Fibroblast of the aortic adventitia (primary cell): ENCODE measurements around the gene BCL7C. TPM values are rescaled to one million over a fixed set of nuclear protein-coding genes. Genes with fewer than 3 reads are reported as not detected.

Experiments
- DNase-seq: peaks from one replicate; pipeline ENCODE4 v3.0.0-alpha.2; 2010; ENCODE audit warnings: low read depth
- H3K4me3 ChIP-seq: 2 replicates; pipeline ENCODE4 v1.5.1; 2011; ENCODE audit warnings: low read depth, mild to moderate bottlenecking, control low read depth, low read length, moderate library complexity
- CTCF ChIP-seq: IDR thresholded peaks from 2 replicates; pipeline ENCODE4 v1.5.1; 2011; ENCODE audit warnings: mild to moderate bottlenecking, low read length, control low read depth, inconsistent platforms; ENCODE audit not compliant: insufficient read depth
- total RNA-seq: library from RNA; depleted of rRNA; stranded (reverse); fragments of >200 nt; gene quantifications from 2 replicates; pipeline ENCODE4 v1.2.3, GENCODE V29; 2012; ENCODE audit warnings: low replicate concordance

BCL7C gene
- total RNA-seq, 1 donor = 45.5 TPM

DNA sequence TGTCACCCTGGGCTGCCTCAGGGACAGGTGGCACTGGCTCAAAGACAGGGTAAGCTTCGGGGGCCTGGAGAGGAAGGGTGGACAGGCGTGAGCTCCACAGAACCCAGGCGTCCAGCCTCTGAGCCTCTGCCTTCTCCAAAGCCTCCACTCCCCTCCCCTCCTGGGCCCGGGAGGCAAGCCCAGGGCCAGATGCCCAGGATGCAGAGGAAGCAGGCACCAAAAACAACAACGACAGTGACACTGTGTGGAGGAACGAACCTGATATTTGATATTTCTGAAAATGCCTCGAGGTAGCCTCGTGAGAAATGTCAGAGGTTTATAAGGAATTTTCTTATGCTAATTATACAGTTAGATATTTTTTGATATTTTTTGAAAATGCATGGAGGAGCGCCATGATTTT, 6.0 kb downstream of the BCL7C start:
- DNase-seq = no peak
- TF ChIP-seq CTCF = no peak

GRCh38 chr16:30886145-30886544, 7.7 kb downstream of the BCL7C start:
- no peak overlapping the region for H3K4me3 ChIP-seq
- TF ChIP-seq CTCF = no peak
- DNase-seq = no peak

More for the DNA sequence above, 6.0 kb downstream of the BCL7C start:
- H3K4me3 ChIP-seq = no peak overlapping the region

DNA sequence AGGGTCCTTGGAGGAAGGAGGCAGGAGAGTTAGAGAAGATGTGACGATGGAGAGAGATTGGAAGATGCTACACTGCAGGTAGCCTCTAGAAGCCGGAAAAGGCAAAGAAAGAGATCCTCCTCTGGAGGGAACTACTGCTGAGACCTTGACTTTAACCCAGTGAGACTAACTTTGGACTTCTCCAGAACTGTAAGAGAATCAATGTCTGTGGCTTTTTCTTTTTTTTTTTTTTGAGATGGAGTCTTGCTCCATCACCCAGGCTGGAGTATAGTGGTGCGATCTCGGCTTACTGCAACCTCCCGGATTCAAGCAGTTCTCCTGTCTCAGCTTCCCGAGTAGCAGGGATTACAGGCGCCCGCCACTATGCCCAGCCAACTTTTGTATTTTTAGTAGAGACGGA, 8.7 kb downstream of the BCL7C start:
- no peak overlapping the region for H3K4me3 ChIP-seq
- TF ChIP-seq CTCF = no peak

DNA sequence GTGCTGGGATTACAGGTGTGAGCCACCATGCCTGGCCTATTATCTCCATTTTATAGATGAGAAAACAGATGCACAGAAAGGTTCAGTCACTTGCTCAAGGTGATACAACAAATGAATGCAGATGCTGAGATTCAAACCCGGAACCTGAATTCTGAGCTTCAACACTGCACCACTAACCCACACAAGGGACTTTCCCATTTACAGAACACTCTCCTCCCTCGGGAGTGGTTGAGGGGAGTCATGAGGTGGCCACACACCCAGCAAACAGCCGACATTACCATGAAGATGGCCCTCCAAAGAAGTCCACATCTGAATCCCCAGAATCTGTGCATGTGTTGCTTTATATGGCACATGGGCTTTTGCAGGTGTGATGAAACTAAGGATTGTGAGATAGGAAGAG, 9.1 kb downstream of the BCL7C start:
- H3K4me3 ChIP-seq = no peak overlapping the region
- DNase-seq = no peak
- no peak for TF ChIP-seq CTCF

More for the DNA sequence above, 8.7 kb downstream of the BCL7C start:
- DNase-seq = no peak

GRCh38 chr16:30882429-30883310, 11.2 kb downstream of the BCL7C start:
- no peak overlapping the region for H3K4me3 ChIP-seq
- DNase-seq = no peak
- TF ChIP-seq CTCF = no peak

DNA sequence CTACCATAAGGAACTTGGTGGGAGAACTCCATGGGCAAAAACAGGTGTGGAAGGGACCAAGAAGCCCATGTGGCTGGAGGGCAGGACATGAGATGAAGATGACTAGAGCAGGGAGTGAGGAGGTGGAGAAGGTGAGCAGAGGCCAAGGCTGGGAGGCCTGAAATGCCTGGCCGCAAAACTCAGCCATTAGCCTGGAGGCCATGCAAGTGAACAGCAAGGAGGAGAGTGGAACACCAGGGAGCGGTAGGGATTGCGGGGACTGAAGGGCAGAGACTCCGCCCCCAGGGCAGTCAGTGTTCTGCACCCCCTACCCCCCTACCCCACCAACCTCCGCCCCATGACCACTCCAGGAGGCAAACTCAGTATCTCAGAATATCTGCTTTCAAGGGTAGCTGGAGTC, 17.0 kb downstream of the BCL7C start:
- H3K4me3 ChIP-seq = peak overlapping the region; percentile 93
- TF ChIP-seq CTCF = no peak
- no peak for DNase-seq
